ENCODE data around the gene TADA2A. TPM values are rescaled to one million over a fixed set of nuclear protein-coding genes. Genes with fewer than 3 reads are reported as not detected.

The TADA2A gene
- total RNA-seq, 1 experiment from 2014 or later, result 24.6 TPM

DNA sequence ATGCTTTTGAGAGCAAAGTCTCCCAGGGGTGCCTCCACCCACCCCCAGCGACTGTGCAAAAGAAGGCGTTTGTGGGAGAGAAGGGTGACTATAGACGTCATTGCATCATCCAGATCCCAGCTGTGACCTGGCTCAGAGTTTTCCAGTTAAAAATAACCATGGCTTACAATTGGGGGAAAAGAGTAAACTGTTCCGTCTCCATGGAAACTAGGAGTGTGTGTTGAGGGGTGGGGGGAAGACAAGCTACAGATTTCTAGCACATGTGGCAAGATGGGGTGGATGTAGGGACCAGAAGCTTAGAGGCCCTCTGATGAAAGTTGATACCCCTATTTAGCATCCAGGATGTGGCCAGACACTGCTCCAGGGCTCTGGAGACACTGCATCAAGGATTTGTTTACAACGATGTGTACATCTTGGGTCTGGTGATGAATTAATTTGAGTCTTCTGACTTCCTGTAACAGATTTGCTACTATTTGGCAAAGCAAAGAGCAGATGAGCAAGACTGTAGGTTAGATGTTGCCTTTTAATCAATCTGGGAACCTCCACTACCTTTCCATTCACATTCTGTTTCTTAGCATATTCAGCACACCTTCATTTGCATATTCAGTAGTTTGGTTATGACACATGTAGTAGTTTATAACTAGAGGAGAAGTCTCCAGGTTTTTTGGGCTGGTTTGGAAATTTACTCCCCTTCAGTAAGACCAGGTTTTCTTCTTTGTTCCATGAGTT lies 76.8 kb downstream of the TADA2A start:
- TF ChIP-seq POLR2A (IDR thresholded peaks at IDR 0.05; ENCODE audit: borderline replicate concordance, extremely low read depth, insufficient read depth, insufficient read length) (no peak), EGR1 (IDR thresholded peaks at IDR 0.05; ENCODE audit: low read depth) (no peak), CEBPB (IDR thresholded peaks at IDR 0.05; ENCODE audit: low read depth) (no peak), SP1 (IDR thresholded peaks at IDR 0.05; ENCODE audit: low read depth) (no peak), EZH2 (IDR thresholded peaks at IDR 0.05) (no peak), FOSL1 (IDR thresholded peaks at IDR 0.05; ENCODE audit: low read depth) (no peak), ELF1 (IDR thresholded peaks at IDR 0.05; ENCODE audit: borderline replicate concordance, low read depth) (no peak), JUND (IDR thresholded peaks at IDR 0.05) (no peak), SIN3A (IDR thresholded peaks at IDR 0.05; ENCODE audit: low read depth) (no peak), RAD21 (IDR thresholded peaks at IDR 0.05; ENCODE audit: low read depth) (no peak), POLR2AphosphoS5 (IDR thresholded peaks at IDR 0.05; ENCODE audit: low read depth, low read length) (no peak), SRF (IDR thresholded peaks at IDR 0.05; ENCODE audit: low read depth) (no peak), CBX3 (IDR thresholded peaks at IDR 0.05; ENCODE audit: low read depth) (no peak)
- TF ChIP-seq, protein P1, sequence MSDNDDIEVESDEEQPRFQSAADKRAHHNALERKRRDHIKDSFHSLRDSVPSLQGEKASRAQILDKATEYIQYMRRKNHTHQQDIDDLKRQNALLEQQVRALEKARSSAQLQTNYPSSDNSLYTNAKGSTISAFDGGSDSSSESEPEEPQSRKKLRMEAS (IDR thresholded peaks at IDR 0.05), result no peak
- TF ChIP-seq, protein P2, sequence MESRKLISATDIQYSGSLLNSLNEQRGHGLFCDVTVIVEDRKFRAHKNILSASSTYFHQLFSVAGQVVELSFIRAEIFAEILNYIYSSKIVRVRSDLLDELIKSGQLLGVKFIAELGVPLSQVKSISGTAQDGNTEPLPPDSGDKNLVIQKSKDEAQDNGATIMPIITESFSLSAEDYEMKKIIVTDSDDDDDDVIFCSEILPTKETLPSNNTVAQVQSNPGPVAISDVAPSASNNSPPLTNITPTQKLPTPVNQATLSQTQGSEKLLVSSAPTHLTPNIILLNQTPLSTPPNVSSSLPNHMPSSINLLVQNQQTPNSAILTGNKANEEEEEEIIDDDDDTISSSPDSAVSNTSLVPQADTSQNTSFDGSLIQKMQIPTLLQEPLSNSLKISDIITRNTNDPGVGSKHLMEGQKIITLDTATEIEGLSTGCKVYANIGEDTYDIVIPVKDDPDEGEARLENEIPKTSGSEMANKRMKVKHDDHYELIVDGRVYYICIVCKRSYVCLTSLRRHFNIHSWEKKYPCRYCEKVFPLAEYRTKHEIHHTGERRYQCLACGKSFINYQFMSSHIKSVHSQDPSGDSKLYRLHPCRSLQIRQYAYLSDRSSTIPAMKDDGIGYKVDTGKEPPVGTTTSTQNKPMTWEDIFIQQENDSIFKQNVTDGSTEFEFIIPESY (IDR thresholded peaks at IDR 0.05; ENCODE audit: extremely low read depth, insufficient replicate concordance, low read length), result no peak
- ChIA-PET POLR2A (no interaction called here), RAD21 (ENCODE audit: low non-redundant PET in 1 of 2, low total read pairs in 2 of 2, uncharacterized antibody in 2 of 2, unreplicated experiment in 2 of 2) (no interaction called here), CTCF (no interaction called here)
- no peaks in the 10 kb centered on the region for H3K79me2 ChIP-seq (ENCODE audit: insufficient read depth, low read length)
- H3K36me3 ChIP-seq (ENCODE audit: control insufficient read depth in 1 of 2, insufficient read depth in 2 of 2, low read length in 2 of 2), result peaks cover 3 to 5% of the 10 kb centered on the region in 2 experiments; a peak in 1 of 4 replicates
- intact Hi-C loops (cut with micrococcal nuclease), result no loop called here
- no peak overlapping the region for H2AFZ ChIP-seq (ENCODE audit: low read depth, low read length, poor library complexity, severe bottlenecking)
- H3K9me2 ChIP-seq (ENCODE audit: insufficient read depth), result no peaks in the 10 kb centered on the region
- H3K4me3 ChIP-seq (replicated peaks in 1 of 2; ENCODE audit: low read depth in 1 of 2, low read length in 2 of 2), result no peak overlapping the region
- ATAC-seq (no peak), DNase-seq (ENCODE audit: low read depth, low spot score) (no peak)
- H3K27me3 ChIP-seq (ENCODE audit: insufficient read depth, low read length), result no peaks in the 10 kb centered on the region
- H3K4me2 ChIP-seq (ENCODE audit: low read length), result no peak overlapping the region
- H4K20me1 ChIP-seq (ENCODE audit: insufficient read depth), result no peaks in the 10 kb centered on the region
- H3K9ac ChIP-seq (ENCODE audit: low read length), result no peak overlapping the region
- H3K9me3 ChIP-seq (ENCODE audit: control insufficient read depth in 1 of 2, insufficient read depth in 1 of 2, low read depth in 1 of 2, low read length in 2 of 2), result no peaks in the 10 kb centered on the region
- BruUV-seq (replicated peaks), result no TSS peak
- no peak overlapping the region for H3K27ac ChIP-seq (ENCODE audit: low read depth, low read length)
- H3K4me1 ChIP-seq (ENCODE audit: control insufficient read depth in 1 of 2, insufficient read depth in 2 of 2, low read length in 2 of 2), result peaks cover 18 to 33% of the 10 kb centered on the region in 2 experiments
